ENCODE measurements around the gene BAZ2B. TPM values are rescaled to one million over a fixed set of nuclear protein-coding genes. Genes with fewer than 3 reads are reported as not detected.
A peak's percentile ranks its signal among the peaks of the same experiment; 100 is the strongest.

The BAZ2B gene
- total RNA-seq, 1 experiment from 2014 or later = 41.5 TPM

DNA sequence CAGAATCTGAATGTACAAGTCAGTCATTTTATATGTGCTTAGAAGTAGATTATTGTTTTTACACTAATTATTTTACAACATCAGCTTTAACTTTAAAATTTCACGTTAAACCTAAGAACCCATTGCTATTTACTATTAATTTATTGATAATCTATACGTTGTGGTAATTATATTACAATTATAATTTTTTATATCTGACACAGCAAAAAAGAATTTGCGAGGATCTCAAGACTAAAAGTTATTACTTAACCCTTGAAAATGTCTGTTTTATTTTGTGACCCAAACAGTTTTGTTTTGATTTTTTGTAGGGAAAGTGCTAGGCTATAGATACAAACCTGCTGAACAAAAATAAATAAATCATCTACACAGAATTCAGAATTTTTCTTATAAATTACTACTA is 30.3 kb downstream of the BAZ2B start:
- DNase-seq (ENCODE audit: extremely low read depth, low read depth) = no peak

DNA sequence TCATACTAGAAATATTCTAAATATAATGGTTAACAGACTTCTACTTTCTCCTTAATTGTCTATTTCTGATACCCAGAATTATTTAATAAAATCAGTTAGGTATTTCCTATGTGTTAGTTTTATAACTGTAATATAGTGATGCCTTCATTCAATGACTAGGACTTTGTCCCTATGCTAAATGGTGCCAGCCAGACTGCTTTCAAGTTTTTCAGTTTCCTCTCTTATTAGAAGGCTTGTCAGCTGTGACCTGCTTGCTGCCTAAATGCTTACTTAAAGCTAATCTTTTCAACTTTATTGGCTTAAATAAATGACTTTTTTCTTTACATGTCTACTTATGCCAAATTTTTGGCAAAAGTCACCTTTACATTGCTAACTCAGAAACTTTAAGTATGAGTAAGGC is 30.7 kb downstream of the BAZ2B start:
- no peak for DNase-seq (ENCODE audit: extremely low read depth, low read depth)

DNA sequence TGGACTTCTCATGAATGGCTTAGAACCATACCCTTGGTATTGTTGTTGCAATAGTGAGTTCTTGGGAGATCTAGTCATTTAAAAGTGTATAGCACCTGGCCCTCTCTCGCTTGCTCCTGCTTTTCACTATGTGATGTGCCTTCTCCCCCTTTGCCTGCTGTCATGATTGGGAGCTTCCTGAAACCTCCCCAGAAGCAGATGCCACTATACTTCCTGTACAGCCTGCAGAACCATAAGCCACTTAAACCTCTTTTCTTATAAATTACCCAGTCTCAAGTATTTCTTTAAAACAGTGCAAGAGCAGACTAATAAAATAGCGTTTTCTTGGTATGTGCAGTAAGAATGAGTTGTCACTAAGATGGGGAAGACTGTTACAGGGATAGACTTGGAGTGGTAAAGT is 31.6 kb downstream of the BAZ2B start:
- no peak for DNase-seq (ENCODE audit: extremely low read depth, low read depth)

DNA sequence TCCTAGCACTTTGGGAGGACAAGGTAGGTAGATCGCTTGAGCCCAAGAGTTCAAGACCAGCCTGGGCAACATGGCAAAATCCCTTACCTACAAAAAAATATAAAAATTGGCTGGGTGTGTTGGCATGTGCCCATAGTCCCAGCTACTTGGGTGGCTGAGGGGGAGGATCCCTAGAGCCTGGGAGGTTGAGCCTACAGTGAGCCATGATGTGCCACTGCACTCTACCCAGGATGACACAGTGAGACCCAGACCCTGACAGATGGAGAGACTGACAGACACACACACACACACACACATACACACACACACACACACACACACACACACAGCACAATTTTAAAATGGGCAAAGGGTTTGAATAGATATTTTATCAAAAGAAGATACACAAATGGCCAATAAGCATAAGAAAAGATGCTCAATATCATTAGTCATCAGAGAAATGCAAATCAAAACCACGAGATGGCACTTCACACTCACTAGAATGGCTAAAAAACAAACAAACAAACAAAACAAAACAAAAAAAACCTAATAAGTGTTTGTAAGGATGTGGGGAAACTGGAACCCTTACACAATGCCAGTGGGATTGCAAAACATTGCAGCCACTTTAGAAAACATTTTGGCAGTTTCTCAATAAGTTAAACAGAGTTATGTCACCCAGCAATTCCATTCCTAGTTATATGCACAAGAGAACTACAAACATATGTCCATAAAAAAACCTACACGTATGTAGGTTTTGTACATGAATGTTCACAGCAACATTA is 42.3 kb downstream of the BAZ2B start:
- DNase-seq (ENCODE audit: extremely low read depth, low read depth) = peak; percentile 27

DNA sequence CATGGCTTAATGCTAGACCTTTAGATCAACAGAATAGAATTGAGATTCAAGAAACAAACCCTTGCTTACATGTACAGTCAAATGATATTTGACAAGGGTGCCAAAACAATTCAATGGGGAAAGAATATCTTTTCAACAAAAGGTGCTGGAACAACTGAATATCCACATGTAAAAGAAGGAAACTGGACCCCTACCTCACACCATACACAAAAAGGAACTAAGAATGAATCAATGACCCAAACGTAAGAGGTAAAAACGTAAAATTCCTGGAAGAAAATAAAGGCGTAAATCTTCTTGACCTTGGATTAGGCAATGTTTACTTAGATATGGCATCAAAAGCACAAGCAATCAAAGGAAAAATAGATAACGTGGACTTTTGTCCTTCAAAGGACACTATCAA is 43.1 kb downstream of the BAZ2B start:
- DNase-seq (ENCODE audit: extremely low read depth, low read depth) = no peak

DNA sequence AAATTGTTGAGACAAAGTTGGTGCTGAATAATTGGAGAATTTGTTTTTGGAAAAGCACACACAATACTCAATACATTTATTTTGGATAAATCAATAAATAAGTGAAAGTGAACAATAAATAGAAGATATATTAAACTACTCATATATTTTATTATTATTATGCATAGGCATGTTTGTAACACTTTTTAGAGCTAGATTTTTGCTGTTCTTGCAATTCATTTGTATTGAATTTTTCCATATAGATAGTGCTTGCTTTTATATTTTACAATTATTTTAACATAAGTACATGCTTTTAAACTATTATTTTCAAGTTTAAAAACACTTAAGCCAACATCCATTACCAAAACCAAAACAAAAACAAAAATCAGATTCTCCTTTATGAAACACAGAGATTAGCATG is 43.9 kb downstream of the BAZ2B start:
- no peak for DNase-seq (ENCODE audit: extremely low read depth, low read depth)

DNA sequence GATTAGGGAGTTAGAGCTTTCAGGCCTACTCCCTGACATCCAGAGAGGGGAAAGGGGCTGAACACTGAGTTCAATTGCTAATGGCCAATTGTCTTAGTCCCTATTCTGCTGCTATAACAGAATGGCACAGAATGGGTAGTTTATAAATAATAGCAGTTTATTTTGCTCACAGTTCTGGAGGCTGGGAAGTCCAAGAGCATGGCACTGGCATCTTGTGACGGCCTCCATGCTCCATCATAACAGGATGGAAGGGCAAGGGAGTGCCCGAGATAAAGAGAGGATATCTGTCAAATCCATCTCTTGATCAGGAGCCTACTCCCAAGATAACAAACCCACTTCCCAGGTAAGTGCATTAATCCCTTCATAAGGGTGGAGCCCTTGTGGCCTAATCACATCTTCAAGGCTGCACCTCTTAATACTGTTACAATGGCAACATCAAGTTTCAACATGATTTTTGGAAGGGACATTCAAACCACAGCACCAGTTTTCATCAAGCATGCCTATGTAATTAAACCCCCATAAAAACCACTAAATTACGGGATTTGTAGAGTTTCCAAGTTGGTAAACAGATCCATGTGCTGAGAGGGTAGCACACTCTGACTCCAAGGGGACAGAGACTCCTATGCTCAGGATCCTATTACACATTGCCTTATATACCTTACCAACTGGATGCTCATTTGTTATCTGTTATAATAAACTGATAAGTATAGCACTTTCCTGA is 44.6 kb downstream of the BAZ2B start:
- no peak for DNase-seq (ENCODE audit: extremely low read depth, low read depth)

DNA sequence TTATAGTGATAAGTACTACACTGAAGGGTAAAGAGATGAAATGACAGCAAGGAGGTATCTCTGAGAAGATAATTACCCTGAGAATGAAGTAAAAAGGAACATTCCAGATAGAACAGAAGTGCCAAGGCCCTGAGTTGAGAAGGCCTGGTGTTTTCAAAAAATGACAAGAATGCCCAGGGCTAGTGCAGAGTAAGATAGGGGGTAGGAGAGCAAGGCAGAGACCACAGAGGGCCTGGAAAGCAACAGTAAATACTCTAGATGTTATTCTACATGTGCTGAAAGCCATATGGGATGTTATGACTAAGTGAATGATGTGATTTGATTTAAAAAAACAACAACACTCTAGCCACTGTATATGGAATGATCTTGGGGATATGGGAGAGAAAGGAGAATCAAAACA is 52.3 kb downstream of the BAZ2B start:
- no peak for DNase-seq (ENCODE audit: extremely low read depth, low read depth)

DNA sequence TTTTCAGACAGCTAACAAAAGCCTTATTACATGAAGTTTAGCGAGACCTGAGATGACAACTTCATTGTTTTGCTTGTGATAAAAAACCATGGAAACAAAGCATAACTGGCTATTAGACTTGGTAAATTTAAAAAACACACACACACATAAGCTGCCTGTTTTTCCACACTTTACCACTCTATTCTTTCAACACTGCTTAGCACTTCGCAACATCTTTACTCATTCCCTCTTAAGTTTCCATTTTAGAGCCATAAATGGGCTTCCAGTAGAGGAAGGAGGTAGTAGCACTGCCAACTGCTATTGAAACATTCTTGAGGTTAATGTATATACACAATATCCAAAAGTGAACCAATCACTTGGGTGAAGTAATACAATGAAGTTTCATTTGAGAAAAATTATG is 54.1 kb downstream of the BAZ2B start:
- no peak for DNase-seq (ENCODE audit: extremely low read depth, low read depth)

DNA sequence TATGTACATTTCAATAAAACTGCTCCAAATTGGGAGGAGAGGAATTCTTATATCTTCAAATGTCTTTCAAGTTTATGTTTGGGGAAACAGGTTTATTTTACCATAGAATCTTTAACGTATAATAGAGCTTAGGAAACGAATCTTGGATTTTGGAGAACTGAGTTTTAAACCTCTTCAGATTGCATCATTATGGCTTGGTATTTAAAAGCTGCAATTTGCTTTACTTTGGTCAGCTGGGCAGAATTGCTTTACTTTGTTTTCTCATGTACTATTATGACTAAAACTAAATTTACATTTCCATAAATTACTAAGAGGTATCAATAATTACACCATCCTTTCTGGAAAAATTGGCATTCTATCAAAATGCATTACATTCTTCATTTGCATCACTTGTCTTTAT is 54.6 kb downstream of the BAZ2B start:
- no peak for DNase-seq (ENCODE audit: extremely low read depth, low read depth)

DNA sequence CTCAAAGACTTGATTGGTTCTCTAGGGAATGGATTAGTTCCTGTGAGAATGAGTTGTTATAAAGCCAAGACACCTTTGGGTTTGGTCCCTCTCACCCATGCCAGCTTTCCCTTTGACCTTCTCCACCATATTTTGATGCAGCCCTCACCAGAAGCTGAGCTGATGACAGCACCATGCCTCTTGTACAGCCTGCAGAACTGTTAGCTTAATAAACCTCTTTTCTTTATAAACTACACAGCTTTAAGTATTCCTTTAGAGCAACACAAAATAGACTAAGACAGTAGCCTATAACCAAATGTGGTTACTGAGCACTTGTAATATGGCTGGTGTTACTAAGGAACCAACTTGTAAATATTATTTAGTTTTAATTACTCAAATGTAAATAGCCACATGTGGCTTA is 55.1 kb downstream of the BAZ2B start:
- no peak for DNase-seq (ENCODE audit: extremely low read depth, low read depth)

DNA sequence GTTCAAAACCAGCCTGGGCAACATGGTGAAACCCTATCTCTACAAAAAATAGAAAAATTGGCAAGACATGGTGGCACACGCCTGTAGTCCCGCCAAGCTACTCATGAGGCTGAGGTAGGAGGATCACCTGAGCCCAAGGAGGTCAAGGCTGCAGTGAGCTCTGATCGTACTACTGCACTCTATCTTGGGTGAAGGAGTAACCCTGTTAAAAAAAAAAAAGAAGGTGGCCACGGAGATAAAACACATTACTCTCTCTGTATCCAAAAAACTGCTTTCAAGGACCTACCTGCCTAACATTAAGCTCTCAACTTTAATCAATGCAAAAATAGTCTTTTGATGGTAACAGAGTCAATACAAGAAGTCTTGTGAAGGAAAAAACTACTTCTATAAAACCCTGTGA is 57.3 kb downstream of the BAZ2B start:
- DNase-seq (ENCODE audit: extremely low read depth, low read depth) = no peak

DNA sequence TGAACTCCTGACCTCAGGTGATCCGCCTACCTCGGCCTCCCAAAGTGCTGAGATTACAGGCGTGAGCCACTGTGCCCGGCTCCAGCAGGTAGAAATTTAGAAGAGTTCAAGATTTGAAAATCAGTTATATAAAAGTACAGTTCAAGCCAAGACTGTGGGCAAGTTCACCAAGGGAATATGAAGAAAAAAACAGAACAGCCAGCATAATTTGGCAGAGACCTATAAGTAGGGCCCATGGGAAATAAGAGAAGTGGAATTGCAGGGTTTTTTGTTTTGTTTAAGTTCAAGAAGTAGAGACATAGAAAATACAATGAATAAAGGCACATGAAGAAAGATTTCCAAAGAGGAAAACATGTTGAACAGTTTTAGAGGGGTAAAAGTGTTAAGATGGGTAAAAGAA is 57.9 kb downstream of the BAZ2B start:
- no peak for DNase-seq (ENCODE audit: extremely low read depth, low read depth)

DNA sequence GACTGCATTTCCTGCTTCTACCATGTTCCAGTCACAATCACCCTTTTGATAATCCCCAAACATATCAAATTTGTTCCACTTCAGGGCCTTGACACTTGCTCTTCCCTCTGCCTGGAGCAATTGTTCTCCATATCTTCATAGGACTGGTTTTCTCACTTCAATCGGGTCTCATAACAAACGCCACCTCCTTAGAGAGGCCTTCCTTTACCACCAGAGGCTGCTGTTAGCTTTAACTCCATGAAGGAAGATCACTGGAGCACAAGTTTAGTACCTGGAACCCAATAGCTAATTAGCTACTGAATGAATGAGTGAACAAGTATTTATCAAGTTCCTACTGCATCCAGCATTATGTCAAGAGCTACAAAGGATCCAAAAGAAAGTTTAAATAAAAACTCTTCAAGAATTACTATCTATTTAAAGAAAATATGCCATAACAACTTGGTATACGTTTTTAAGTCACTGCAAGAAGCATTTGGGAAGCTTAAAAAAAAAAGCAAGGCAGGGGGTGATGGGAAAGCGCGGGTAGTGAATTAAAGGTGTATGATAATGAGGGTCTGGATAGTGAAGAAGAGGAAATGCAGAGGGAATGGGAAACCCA is 58.8 kb downstream of the BAZ2B start:
- DNase-seq (ENCODE audit: extremely low read depth, low read depth) = peak; percentile 36

DNA sequence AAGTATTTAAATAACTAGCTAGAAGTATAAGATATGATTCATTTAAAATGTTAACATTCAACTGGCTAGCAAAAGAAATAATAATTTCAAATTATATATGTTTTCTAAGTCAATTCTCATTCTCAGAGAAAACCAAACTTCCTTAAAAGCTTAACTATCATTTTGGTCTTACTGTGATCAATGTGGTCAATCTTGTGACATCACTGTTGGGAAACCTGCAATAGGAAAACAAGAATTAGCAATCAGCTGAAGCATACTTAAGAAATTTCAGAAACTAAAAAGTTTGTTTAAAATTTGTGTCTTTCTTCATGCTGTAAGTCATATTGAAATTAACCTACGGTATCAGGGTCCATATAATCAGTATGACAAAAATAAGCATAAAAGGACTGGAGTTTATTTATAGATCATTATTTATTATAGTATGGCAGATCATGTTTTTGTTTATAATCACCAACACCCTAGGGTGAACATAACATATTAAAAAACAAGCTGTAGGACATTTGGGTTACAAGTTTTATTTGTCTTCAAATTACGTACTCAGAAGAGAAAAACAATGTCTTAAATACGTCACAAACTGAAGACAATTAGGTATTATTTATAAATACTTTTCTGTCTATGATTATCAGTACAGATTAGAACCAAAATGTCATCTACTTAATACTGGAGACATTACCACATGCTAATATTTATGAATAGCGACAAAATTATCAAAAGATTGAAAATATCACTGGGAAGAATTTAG is 60.5 kb downstream of the BAZ2B start:
- no peak for DNase-seq (ENCODE audit: extremely low read depth, low read depth)

DNA sequence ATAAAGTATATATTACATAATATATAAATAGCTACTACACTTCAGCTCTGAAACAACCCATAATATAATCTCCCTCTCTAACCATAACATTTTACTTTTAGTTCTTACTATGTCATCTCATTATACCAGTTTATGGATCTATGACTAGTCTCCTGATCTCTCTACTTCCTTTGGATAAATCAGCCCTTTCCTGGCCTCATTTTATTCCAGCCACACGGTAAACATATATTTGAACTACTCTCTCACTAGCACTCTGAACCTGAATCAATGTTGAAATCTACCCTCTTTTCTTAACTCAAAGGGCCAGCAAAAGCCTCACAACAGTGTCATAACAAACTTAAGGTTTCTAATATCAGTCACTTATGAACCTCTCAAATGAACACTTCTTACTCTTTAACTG is 62.6 kb downstream of the BAZ2B start:
- no peak for DNase-seq (ENCODE audit: extremely low read depth, low read depth)

DNA sequence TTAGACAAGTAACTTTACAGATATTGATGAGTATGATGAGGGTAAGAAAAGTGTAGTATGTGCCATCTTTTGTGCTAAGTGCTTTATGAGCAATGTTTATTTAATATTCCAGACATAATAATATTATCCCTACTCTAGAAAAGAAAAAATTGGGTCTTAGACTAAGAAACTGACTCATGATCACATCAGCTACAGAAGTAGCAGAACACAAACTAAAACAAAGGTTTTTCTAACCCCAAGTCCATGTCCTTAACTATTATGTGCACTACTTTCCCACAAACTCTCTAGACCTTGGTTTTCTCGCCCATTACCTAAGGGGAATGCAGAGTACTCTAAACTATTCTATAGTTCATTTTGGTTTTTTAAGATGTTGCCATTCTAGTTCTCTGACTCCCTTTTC is 64.5 kb downstream of the BAZ2B start:
- DNase-seq (ENCODE audit: extremely low read depth, low read depth) = no peak

DNA sequence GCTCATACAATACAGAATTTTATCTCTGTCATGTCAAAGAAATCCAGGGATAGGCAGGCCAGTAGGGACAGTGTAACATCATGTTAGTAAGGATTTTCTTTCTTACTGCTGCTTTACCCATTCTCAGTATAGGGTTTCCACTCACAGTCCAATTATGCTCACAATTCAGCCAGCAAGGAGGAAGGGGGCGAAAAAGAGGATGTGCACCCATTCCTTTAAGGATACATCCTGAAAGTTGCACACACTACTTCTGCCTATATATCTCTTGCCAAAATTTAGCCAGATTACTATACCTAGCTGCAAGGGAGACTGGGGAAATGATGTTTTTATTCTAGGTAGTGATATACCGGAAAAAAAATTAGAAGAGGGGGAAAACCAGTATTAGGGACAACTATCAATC is 66.1 kb downstream of the BAZ2B start:
- DNase-seq (ENCODE audit: extremely low read depth, low read depth) = no peak

DNA sequence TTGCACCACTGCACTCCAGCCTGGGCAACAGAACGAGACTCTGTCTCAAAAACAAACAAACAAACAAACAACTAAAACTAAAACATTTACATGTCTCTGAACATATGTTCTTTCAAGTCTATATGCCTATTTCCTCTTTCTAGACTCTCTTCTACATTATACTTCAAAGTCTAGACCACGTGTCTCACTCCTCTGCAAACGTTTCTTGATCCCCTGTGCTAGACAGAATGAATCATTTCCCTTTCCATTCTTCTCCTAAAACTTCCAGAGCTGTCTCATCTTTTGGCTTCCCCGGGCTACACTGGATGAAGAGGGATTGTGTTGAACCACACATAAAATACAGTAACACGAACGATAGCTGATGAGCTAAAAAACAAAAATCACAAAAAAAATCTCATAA is 67.1 kb downstream of the BAZ2B start:
- no peak for DNase-seq (ENCODE audit: extremely low read depth, low read depth)

DNA sequence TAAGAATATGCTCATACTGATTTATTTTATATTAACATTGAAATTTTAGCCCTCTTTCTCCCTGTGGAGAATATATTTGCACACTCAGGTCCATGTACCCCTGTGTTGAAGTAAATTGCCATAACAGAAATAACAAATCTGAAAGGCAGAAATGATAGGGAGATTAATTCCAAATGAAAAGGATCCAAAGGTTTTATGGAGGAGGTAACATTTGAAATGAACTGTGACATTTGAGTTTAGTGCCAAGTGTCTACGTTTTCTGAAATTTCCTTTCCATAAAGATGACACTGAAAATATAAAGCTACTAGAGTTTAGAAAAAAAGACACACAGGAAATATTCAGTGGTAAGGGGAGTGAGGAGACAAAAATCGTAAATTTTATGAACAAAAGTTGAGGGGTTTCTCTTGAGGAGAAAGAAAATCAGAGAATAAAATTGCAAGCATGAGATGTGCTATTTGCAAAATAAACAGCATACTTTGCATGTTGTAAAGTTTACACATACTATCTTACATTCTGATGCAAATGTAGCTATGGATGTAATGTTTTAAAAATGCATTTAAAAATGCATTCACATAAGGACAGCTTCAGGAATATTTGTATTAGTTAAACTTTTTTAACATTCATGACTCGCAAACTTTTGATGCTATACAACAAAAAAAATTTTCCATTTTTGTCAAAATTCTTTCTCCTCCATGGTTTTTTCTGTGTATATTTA is 69.5 kb downstream of the BAZ2B start:
- DNase-seq (ENCODE audit: extremely low read depth, low read depth) = no peak

DNA sequence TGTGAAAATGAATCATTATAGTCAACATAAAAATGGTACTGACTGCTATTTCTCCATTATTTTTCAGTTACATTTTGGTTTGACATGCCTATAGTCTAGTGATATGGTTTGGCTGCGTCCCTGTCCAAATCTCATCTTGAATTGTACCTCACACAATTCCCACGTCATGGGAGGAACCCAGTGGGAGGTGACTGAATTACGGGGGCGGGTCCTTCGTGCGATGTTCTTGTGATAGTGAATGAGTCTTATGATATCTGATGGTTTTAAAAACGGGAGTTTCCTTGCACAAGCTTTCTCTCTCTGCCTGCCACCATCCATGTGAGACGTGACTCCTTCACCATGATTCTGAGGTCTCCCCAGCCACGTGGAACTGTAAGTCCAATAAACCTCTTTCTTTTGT is 70.3 kb downstream of the BAZ2B start:
- no peak for DNase-seq (ENCODE audit: extremely low read depth, low read depth)

All from NCI-H460 (cell line).